GM12874 (cell line): Measurements from ENCODE around the gene RPL15.

Experiments used
- CTCF ChIP-seq: IDR thresholded peaks from 2 replicates; pipeline ENCODE4 v1.5.1; 2011; ENCODE audit warnings: low read depth, mild to moderate bottlenecking, control low read depth, low read length, moderate library complexity; ENCODE audit not compliant: insufficient read depth

Gene RPL15

GRCh38 chr3:23916152-23916885, 613 bp upstream of the RPL15 start:
- no peak for TF ChIP-seq CTCF

- TF ChIP-seq CTCF, result no peak
Measured at GRCh38 chr3:23919628-23920027, 2.7 kb downstream of the RPL15 start.

GRCh38 chr3:23920151-23920655, 3.3 kb downstream of the RPL15 start:
- no peak for TF ChIP-seq CTCF

- TF ChIP-seq CTCF, result no peak
Measured at GRCh38 chr3:23921052-23921511, 4.2 kb downstream of the RPL15 start.

GRCh38 chr3:23923786-23924185, 6.9 kb downstream of the RPL15 start:
- no peak for TF ChIP-seq CTCF

- no peak for TF ChIP-seq CTCF
Measured at GRCh38 chr3:23926246-23926645, 9.3 kb downstream of the RPL15 start.

GRCh38 chr3:23926736-23927135, 9.8 kb downstream of the RPL15 start:
- TF ChIP-seq CTCF, result no peak
